HFF-Myc (cell line): ENCODE data around the gene HOXD10.

Experiments
- DNase-seq: peaks from one replicate; pipeline ENCODE4 v3.0.0-alpha.2; 2011; ENCODE audit warnings: low read depth; ENCODE audit errors: extremely low read depth
- H3K4me3 ChIP-seq: replicated peaks from 2 replicates; pipeline ENCODE4 v1.5.1; 2011; ENCODE audit warnings: low read depth, mild to moderate bottlenecking, control low read depth, low read length
- CTCF ChIP-seq: IDR thresholded peaks from 2 replicates; pipeline ENCODE4 v1.5.1; 2012; ENCODE audit warnings: mild to moderate bottlenecking, low read depth, low read length, control low read depth; ENCODE audit errors: missing control alignments

The HOXD10 gene

GRCh38 chr2:176146645-176147044, 30.1 kb downstream of the HOXD10 start:
- H3K4me3 ChIP-seq, result no peak overlapping the region
- no peak for TF ChIP-seq CTCF
- no peak for DNase-seq

GRCh38 chr2:176147210-176147799, 30.7 kb downstream of the HOXD10 start:
- TF ChIP-seq CTCF, result no peak

GRCh38 chr2:176147800-176148496, 31.4 kb downstream of the HOXD10 start:
- DNase-seq, result no peak
- no peak overlapping the region for H3K4me3 ChIP-seq
- TF ChIP-seq CTCF, result no peak

More at GRCh38 chr2:176147210-176147799, 30.7 kb downstream of the HOXD10 start:
- no peak for DNase-seq
- no peak overlapping the region for H3K4me3 ChIP-seq

GRCh38 chr2:176148751-176149421, 32.3 kb downstream of the HOXD10 start:
- H3K4me3 ChIP-seq, result no peak overlapping the region
- no peak for TF ChIP-seq CTCF
- no peak for DNase-seq

GRCh38 chr2:176149481-176149938, 32.9 kb downstream of the HOXD10 start:
- H3K4me3 ChIP-seq, result no peak overlapping the region
- no peak for TF ChIP-seq CTCF
- no peak for DNase-seq

GRCh38 chr2:176149939-176150583, 33.5 kb downstream of the HOXD10 start:
- DNase-seq, result no peak
- TF ChIP-seq CTCF, result no peak
- no peak overlapping the region for H3K4me3 ChIP-seq
